ENCODE results near the gene TRIM44. TPM values are rescaled to one million over a fixed set of nuclear protein-coding genes. Genes with fewer than 3 reads are reported as not detected.

TRIM44 gene
- total RNA-seq, 1 donor, result 16.8 TPM

GRCh38 chr11:35618497-35619115 is 44.0 kb upstream of the TRIM44 start:
- TF ChIP-seq, protein P1, sequence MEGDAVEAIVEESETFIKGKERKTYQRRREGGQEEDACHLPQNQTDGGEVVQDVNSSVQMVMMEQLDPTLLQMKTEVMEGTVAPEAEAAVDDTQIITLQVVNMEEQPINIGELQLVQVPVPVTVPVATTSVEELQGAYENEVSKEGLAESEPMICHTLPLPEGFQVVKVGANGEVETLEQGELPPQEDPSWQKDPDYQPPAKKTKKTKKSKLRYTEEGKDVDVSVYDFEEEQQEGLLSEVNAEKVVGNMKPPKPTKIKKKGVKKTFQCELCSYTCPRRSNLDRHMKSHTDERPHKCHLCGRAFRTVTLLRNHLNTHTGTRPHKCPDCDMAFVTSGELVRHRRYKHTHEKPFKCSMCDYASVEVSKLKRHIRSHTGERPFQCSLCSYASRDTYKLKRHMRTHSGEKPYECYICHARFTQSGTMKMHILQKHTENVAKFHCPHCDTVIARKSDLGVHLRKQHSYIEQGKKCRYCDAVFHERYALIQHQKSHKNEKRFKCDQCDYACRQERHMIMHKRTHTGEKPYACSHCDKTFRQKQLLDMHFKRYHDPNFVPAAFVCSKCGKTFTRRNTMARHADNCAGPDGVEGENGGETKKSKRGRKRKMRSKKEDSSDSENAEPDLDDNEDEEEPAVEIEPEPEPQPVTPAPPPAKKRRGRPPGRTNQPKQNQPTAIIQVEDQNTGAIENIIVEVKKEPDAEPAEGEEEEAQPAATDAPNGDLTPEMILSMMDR (IDR thresholded peaks at IDR 0.05; ENCODE audit: insufficient read depth, low read depth, low read length), result no peak
- DNase-seq (ENCODE audit: low read depth), result peak; percentile 59

DNA sequence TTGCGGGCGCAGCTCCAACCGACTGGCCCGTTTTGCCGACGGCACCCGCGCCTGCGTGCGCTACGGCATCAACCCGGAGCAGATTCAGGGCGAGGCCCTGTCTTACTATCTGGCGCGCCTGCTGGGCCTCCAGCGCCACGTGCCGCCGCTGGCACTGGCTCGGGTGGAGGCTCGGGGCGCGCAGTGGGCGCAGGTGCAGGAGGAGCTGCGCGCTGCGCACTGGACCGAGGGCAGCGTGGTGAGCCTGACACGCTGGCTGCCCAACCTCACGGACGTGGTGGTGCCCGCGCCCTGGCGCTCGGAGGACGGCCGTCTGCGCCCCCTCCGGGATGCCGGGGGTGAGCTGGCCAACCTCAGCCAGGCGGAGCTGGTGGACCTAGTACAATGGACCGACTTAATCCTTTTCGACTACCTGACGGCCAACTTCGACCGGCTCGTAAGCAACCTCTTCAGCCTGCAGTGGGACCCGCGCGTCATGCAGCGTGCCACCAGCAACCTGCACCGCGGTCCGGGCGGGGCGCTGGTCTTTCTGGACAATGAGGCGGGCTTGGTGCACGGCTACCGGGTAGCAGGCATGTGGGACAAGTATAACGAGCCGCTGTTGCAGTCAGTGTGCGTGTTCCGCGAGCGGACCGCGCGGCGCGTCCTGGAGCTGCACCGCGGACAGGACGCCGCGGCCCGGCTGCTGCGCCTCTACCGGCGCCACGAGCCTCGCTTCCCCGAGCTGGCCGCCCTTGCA is 43.3 kb upstream of the TRIM44 start:
- peak overlapping the region; percentile 71 for H3K4me3 ChIP-seq (ENCODE audit: low read depth, low read length)
- TF ChIP-seq, protein P1 (IDR thresholded peaks at IDR 0.05; ENCODE audit: insufficient read depth, low read depth, low read length), result no peak
- DNase-seq (ENCODE audit: low read depth), result peak; percentile 53

More at GRCh38 chr11:35618497-35619115, 44.0 kb upstream of the TRIM44 start:
- H3K4me3 ChIP-seq (ENCODE audit: low read depth, low read length), result peak overlapping the region; percentile 71

GRCh38 chr11:35619855-35620640 is 42.5 kb upstream of the TRIM44 start:
- TF ChIP-seq, protein P1 (IDR thresholded peaks at IDR 0.05; ENCODE audit: insufficient read depth, low read depth, low read length), result peak; percentile 2
- peak; percentile 26 for DNase-seq (ENCODE audit: low read depth)
- peak overlapping the region; percentile 71 for H3K4me3 ChIP-seq (ENCODE audit: low read depth, low read length)

- no peak for DNase-seq (ENCODE audit: low read depth)
- TF ChIP-seq, protein P1 (IDR thresholded peaks at IDR 0.05; ENCODE audit: insufficient read depth, low read depth, low read length), result no peak
- peak overlapping the region; percentile 71 for H3K4me3 ChIP-seq (ENCODE audit: low read depth, low read length)
Observed at GRCh38 chr11:35620795-35621194, 41.8 kb upstream of the TRIM44 start.

GRCh38 chr11:35621620-35622019 is 41.0 kb upstream of the TRIM44 start:
- TF ChIP-seq, protein P1 (IDR thresholded peaks at IDR 0.05; ENCODE audit: insufficient read depth, low read depth, low read length), result no peak
- peak; percentile 75 for DNase-seq (ENCODE audit: low read depth)
- no peak overlapping the region for H3K4me3 ChIP-seq (ENCODE audit: low read depth, low read length)

- TF ChIP-seq, protein P1 (IDR thresholded peaks at IDR 0.05; ENCODE audit: insufficient read depth, low read depth, low read length), result no peak
- no peak overlapping the region for H3K4me3 ChIP-seq (ENCODE audit: low read depth, low read length)
Observed at GRCh38 chr11:35622070-35622469, 40.5 kb upstream of the TRIM44 start.

More at GRCh38 chr11:35622070-35622469, 40.5 kb upstream of the TRIM44 start:
- peak; percentile 68 for DNase-seq (ENCODE audit: low read depth)
